Measurements from ENCODE around the gene ARL4A. TPM values are rescaled to one million over a fixed set of nuclear protein-coding genes. Genes with fewer than 3 reads are reported as not detected.

Gene ARL4A
- total and polyA plus RNA-seq, 9 of the 15 experiments (the other 6 are each of a cell fraction or from before 2014, with no cell fraction given): 118 to 688 (median 172) TPM

GRCh38 chr7:12716722-12717121 lies 29.3 kb downstream of the ARL4A start (continued):
- no peak for TF ChIP-seq REST (IDR thresholded peaks at IDR 0.05; ENCODE audit: borderline replicate concordance)
- no peak for TF ChIP-seq REST (CRISPR knock-in tag; IDR thresholded peaks at IDR 0.05; ENCODE audit: low read depth)
- no peak for TF ChIP-seq BCLAF1 (IDR thresholded peaks at IDR 0.05; ENCODE audit: borderline replicate concordance in 1 of 2, control insufficient read depth in 1 of 2, low read depth in 2 of 2, low read length in 1 of 2)
- no peak for TF ChIP-seq WHSC1 (IDR thresholded peaks at IDR 0.05; ENCODE audit: low read length)
- no peak for TF ChIP-seq KDM5B (IDR thresholded peaks at IDR 0.05; ENCODE audit: insufficient replicate concordance, low read depth, low read length)
- no peak for TF ChIP-seq SREBF1 (IDR thresholded peaks at IDR 0.05; ENCODE audit: borderline replicate concordance, low read depth, low read length)
- no peak for TF ChIP-seq HMG20A (CRISPR knock-in tag; conservative IDR thresholded peaks at IDR 0.05)
- TF ChIP-seq CC2D1A (IDR thresholded peaks at IDR 0.05): no peak
- no peak for TF ChIP-seq ZNF175 (CRISPR knock-in tag; IDR thresholded peaks at IDR 0.05; ENCODE audit: low read depth)
- no peak for TF ChIP-seq CBX3 (IDR thresholded peaks at IDR 0.05; ENCODE audit: borderline replicate concordance in 1 of 2, low read length in 2 of 2)
- TF ChIP-seq LARP7 (IDR thresholded peaks at IDR 0.05): no peak
- no peak for TF ChIP-seq ETV1 (tag; conservative IDR thresholded peaks at IDR 0.05; ENCODE audit: low read depth)
- TF ChIP-seq FOXJ3 (CRISPR knock-in tag; IDR thresholded peaks at IDR 0.05): no peak
